GM20000 (cell line): ENCODE results near the gene C1QTNF4.

Experiments
- DNase-seq: peaks from one replicate; pipeline ENCODE4 v3.0.0; 2012; ENCODE audit warnings: low spot score
- TF ChIP-seq, protein P1 (sequence below): IDR thresholded peaks from 2 replicates; pipeline ENCODE4 v1.5.1; 2012; ENCODE audit warnings: mild to moderate bottlenecking, control low read depth; ENCODE audit errors: extremely low read depth, missing control alignments

Gene C1QTNF4

GRCh38 chr11:47606731-47607130 lies 12.5 kb upstream of the C1QTNF4 start:
- TF ChIP-seq, protein P1, sequence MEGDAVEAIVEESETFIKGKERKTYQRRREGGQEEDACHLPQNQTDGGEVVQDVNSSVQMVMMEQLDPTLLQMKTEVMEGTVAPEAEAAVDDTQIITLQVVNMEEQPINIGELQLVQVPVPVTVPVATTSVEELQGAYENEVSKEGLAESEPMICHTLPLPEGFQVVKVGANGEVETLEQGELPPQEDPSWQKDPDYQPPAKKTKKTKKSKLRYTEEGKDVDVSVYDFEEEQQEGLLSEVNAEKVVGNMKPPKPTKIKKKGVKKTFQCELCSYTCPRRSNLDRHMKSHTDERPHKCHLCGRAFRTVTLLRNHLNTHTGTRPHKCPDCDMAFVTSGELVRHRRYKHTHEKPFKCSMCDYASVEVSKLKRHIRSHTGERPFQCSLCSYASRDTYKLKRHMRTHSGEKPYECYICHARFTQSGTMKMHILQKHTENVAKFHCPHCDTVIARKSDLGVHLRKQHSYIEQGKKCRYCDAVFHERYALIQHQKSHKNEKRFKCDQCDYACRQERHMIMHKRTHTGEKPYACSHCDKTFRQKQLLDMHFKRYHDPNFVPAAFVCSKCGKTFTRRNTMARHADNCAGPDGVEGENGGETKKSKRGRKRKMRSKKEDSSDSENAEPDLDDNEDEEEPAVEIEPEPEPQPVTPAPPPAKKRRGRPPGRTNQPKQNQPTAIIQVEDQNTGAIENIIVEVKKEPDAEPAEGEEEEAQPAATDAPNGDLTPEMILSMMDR = no peak
- DNase-seq = no peak

- TF ChIP-seq, protein P1 = no peak
- no peak for DNase-seq
Measured at GRCh38 chr11:47605921-47606320, 11.7 kb upstream of the C1QTNF4 start.

DNA sequence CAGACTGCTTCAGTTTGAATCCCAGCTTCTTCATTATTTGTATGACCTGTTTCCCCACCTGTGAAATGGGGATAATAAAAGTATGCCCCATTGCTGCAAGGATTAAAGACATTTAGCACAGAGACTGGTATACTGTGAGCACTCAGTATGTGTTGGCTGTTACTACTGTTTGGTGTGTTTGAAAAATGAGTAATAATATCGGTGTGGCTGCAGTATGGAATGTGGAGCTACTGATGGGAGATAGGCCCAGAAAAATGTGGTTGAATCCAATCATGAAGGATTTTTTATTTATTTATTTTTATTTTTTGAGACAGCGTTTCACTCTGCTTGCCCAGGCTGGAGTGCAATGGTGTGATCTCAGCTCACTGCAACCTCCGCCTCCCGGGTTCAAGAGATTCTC lies 9.1 kb upstream of the C1QTNF4 start:
- TF ChIP-seq, protein P1 = no peak
- no peak for DNase-seq

GRCh38 chr11:47599902-47600301 lies 5.7 kb upstream of the C1QTNF4 start:
- TF ChIP-seq, protein P1 = no peak
- no peak for DNase-seq

GRCh38 chr11:47595967-47596366 lies 1.8 kb upstream of the C1QTNF4 start:
- no peak for DNase-seq
- TF ChIP-seq, protein P1 = no peak

GRCh38 chr11:47595029-47595428 lies 818 bp upstream of the C1QTNF4 start:
- TF ChIP-seq, protein P1 = no peak
- DNase-seq = no peak

DNA sequence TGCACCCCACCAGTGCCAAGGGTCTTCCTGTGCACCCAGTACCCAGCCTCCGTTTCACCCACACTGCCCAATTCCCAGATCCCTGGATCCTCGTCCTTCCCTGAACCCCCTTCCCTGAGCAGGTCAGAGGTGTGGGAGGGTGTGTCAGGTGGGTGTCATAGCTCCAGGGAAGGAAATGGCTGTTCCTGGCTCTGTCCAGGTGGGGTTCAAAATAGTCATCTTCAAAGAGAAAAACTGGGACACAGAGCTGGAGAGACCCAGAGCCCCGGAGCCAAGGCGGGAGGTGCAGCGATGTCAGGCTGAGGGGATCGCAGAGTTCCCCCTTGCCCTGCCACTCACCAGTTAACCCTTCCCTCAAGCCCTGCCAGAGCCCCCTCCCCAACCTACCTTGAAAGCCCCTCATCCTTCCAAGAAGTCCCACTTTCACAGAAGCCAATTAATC lies 698 bp downstream of the C1QTNF4 start:
- TF ChIP-seq, protein P1 = no peak

More for the DNA sequence above, 698 bp downstream of the C1QTNF4 start:
- DNase-seq = no peak
